ENCODE data around the gene LRRC9.
A peak's percentile ranks its signal among the peaks of the same experiment; 100 is the strongest.
"Not testable (repeated sequence)": the region's sequence is repeated elsewhere in the genome, so short reads cannot be mapped to it uniquely, and the experiment has no call there.

LRRC9 gene

GRCh38 chr14:60079723-60080122, 159.8 kb downstream of the LRRC9 start:
- no peak for DNase-seq

GRCh38 chr14:60085085-60085484, 165.1 kb downstream of the LRRC9 start:
- no peak for DNase-seq

- DNase-seq: no peak
These were observed 165.7 kb downstream of the LRRC9 start for GRCh38 chr14:60085693-60086092.

- DNase-seq: no peak
These were observed 167.7 kb downstream of the LRRC9 start for GRCh38 chr14:60087668-60088067.

DNA sequence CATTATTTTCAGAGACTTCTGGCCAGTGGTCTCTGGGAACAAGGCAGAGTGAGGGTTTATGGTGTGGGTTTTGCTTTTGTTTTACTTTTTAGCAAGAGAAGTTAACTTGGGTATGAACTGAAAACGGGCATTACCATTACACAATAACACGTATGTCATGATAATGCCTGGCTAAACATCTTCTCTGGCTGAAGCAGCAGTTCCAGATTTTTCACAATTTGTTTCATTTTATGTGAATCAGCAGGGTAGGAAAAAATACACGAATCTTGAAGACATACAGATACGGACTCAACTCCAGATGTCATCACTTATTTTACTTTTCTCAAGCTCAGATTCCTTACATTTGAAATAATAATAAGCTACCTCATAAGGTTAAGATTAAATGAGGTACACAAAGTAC, 169.3 kb downstream of the LRRC9 start:
- DNase-seq: no peak

DNA sequence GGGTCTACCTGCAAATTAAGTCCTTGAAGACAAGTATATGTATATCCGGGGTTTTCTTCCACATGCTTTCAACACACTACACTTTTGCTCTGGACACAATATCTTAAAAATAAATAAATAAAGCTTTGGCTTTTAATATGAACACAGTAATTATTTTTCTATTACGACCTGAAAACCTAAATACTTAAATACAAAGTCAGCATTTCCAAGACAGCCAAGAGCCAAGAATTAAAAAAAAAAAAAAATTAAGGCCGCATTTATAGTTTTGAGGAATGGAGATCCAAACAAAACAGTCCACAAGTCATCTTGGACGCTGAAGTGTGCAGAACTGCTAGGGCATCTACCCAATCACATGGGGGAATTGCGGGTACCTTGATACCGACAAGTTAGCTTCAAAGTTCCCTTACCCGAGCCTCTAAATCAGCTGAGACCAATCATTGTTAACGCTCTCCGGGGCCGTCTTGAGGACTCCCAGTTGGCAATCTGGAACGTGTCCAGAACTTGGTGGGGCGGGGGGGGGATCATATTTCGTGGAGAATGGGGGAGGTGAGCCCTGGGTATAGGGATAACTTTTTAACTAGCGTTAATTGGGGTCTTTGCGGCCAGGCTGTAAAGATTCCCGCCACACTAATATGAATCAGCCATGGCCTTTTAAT, 171.0 kb downstream of the LRRC9 start:
- DNase-seq: peak; percentile 8

- DNase-seq: peak; percentile 92
These were observed 171.9 kb downstream of the LRRC9 start, which contains the start of gene PCNX4 for GRCh38 chr14:60091550-60092525. PCNX4 (plus strand) TSS chr14:60091923; CDS start chr14:60107639, 15,716 bp downstream.

- DNase-seq: peak; percentile 6
These were observed 172.6 kb downstream of the LRRC9 start for GRCh38 chr14:60092526-60092920.

GRCh38 chr14:60093080-60093479, 173.1 kb downstream of the LRRC9 start:
- no peak for DNase-seq

DNA sequence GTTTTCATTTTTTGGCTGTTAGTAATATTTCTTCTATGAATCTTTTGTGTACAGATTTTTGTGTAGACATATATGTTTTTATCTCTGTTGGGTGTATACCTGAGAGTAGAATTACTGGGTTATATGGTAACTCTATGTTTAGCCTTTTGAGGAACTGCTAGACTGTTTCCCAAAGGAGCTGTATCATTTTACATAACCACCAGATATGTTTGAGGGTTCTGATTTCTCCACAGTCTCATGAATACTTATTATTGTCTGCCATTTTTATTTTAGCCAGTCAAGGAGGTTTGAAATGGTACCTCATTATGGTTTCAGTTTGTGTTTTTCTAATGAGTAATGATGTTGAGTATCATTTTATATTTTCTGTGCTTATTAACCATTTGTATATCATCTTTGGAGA, 173.7 kb downstream of the LRRC9 start:
- no peak for DNase-seq

DNA sequence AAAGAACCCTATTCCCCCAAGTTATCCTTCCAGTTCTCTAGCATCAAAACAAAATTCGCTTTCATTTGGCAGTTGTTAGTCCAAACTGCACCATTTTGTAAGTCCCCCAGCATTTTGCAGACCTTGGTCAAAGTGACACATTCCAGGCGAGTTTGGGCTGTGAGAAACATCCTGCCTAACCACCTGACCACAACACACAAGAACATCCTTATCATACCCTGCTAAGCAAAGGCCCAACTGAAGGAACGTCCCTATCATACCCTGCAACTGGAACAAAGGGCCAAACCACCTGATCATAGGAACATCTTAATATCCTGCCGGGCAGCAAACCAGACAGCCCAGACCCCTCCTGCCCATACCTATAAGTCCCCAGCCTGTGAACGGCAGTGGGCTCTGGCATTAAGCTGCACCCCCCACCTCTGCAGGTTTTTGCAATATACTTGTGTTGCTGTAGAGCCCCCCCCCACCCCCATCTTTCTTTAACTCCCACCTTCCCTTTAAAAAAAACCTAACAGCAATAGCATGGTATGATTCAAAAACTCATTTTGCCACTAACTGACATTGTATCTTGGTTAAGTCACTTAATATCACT, 174.5 kb downstream of the LRRC9 start:
- no peak for DNase-seq

GRCh38 chr14:60095231-60095630, 175.3 kb downstream of the LRRC9 start:
- DNase-seq: no peak

DNA sequence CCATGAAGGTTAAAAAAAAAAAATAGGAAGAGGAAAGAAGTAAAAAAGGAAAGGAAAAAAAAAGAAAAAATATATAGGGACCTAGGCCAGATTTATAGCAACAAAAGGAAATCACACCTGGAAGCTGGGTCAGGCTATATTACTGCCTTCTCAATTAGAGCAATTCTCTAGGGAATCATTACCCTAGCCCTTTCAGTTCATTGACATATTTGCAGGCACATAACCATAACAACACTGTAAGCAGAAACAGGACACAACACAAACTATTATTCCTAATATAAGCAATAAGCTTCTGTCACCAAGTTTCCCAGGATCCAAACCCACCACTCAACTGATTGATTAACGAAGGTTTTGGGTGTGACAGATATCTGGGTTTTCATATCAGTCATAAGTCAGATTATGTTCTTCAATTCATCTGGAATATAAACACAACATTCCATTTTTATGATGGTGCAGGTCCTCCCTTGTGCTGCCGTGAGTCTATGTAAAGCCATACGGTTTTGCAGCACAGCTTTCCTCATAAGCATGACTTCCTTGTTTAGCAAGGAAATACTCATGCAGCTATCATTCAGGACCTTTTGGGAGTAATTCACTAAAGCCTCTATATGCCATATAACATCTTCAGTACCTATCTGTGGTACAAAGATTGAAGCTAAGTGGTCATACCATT, 176.0 kb downstream of the LRRC9 start:
- no peak for DNase-seq

- no peak for DNase-seq
These were observed 178.0 kb downstream of the LRRC9 start for GRCh38 chr14:60097974-60098373.

DNA sequence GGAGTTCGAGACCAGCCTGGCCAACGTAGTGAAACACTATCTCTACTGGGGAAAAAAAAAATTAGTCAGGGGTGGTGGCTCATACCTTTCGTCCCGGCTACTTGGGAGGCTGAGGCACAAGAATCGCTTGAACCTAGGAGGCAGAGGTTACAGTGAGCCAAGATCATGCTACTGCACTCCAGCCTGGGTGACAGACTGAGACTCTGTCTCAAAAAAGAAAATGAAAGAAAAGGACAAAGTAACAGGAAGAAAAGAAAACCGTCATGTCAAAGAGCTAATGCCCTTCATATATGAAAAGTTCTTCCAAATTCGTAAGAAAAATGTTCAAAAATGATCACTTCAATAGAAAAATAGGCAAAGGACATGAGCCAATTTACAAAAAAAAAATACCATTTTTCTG, 179.9 kb downstream of the LRRC9 start:
- not testable (repeated sequence) for DNase-seq

GRCh38 chr14:60101786-60102185, 181.8 kb downstream of the LRRC9 start:
- DNase-seq: no peak

GRCh38 chr14:60102389-60102788, 182.4 kb downstream of the LRRC9 start:
- no peak for DNase-seq

DNA sequence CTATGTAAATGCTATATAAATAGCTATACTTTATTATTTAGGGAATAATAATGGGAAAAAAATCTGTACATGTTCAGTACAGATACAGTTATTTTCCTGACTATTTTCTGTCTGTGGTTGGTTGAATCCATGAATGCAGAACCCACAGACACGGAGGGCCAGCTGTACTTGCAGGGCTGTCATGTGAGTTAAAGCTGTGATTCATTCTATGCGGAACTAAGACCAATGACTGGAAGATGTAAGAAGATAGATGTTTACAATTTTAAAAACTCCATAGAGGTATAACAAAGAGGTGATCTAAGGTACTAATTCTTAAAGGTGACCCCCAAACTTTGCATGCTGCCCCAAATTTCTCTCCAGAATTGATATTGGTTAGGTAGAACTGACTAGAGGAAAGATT, 186.4 kb downstream of the LRRC9 start:
- no peak for DNase-seq

DNA sequence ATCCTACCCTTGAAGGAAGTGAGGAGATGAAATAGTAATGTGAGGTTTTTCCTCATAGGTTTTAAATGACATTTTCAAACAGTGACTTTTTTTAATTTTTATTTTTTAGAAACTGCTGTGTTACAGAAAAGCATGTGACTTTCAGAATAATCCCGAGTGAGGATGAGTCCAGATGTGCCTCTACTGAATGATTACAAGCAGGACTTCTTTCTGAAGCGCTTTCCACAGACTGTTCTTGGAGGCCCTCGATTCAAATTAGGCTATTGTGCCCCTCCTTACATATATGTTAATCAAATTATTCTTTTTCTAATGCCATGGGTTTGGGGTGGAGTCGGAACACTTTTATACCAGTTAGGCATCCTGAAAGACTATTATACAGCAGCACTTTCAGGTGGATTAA, 187.5 kb downstream of the LRRC9 start:
- no peak for DNase-seq

GRCh38 chr14:60111732-60112131, 191.8 kb downstream of the LRRC9 start:
- no peak for DNase-seq
